ENCODE results near the gene MICOS13. TPM values are rescaled to one million over a fixed set of nuclear protein-coding genes. Genes with fewer than 3 reads are reported as not detected.

Gene MICOS13
- total and polyA plus RNA-seq, 2 experiments from 2014 or later, result 15.5 to 54.6 TPM

DNA sequence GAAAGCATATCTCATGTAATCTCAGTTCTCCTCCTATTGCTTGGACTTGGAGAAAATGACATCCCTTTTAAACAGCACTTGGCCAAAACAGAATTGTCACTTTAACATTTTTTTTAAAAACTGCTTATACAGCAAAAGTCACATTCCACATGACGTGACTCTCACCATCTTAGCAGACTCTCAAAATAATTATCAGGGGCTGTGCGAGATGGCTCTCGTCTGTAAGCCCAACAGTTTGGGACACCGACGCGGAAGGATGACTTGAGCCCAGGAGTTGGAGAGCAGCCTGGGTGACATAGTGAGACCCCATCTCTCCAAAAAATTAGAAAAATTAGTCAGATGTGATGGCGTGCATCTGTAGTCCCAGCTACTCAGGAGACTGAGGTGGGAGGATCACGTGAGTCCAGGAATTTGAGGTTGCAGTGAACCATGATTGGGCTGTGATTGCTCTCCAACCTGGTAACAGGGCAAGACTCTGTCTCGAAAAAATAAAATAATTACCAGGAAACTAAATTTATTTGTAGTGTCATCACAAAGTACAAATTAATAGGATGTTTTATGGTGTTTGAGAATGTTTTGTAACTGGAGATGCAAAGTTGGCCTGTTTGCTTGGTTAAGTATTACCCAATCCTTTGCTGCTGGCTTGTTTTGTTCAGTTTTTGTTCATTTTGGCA is 48.6 kb downstream of the MICOS13 start (continued):
- TF ChIP-seq ZNF462 (CRISPR knock-in tag; IDR thresholded peaks at IDR 0.05) (no peak), EZH2 (IDR thresholded peaks at IDR 0.05; ENCODE audit: low read depth, unreplicated experiment) (no peak)
- TF ChIP-seq, protein P1, sequence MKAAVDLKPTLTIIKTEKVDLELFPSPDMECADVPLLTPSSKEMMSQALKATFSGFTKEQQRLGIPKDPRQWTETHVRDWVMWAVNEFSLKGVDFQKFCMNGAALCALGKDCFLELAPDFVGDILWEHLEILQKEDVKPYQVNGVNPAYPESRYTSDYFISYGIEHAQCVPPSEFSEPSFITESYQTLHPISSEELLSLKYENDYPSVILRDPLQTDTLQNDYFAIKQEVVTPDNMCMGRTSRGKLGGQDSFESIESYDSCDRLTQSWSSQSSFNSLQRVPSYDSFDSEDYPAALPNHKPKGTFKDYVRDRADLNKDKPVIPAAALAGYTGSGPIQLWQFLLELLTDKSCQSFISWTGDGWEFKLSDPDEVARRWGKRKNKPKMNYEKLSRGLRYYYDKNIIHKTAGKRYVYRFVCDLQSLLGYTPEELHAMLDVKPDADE (IDR thresholded peaks at IDR 0.05), result no peak

GRCh38 chr19:5628919-5629481 is 51.3 kb downstream of the MICOS13 start:
- Mint-ChIP-seq H3K27ac (no peak overlapping the region; the same call in 1 of the 2 replicates), H3K27me3 (ENCODE audit: insufficient read depth, low read depth, poor library complexity) (no peaks in the 10 kb centered on the region)
- no peak for ATAC-seq

More at GRCh38 chr19:5628919-5629481, 51.3 kb downstream of the MICOS13 start:
- Histone ChIP-seq H3F3A (replicated peaks; ENCODE audit: low read depth) (peaks cover 22% of the 10 kb centered on the region; the same call in 1 of the 2 replicates), H3K36me3 (ENCODE audit: insufficient read depth) (peaks cover 30% of the 10 kb centered on the region), H3K9me2 (ENCODE audit: insufficient read depth) (no peaks in the 10 kb centered on the region), H4K20me1 (replicated peaks; ENCODE audit: insufficient read depth) (peaks cover 92% of the 10 kb centered on the region), H3K4me2 (no peak overlapping the region), H3K27ac (ENCODE audit: low read depth) (no peak overlapping the region), H3K4me1 (ENCODE audit: insufficient read depth) (peaks cover 14% of the 10 kb centered on the region; the same call in 1 of the 2 replicates), H3K27me3 (ENCODE audit: insufficient read depth) (no peaks in the 10 kb centered on the region), H3K79me2 (replicated peaks; ENCODE audit: insufficient read depth) (peaks cover 100% of the 10 kb centered on the region), H2AFZ (no peak overlapping the region), H3K4me3 (no peak overlapping the region)
- Mint-ChIP-seq H3K4me3 (no peak overlapping the region), H3K9me3 (no peaks in the 10 kb centered on the region), H3K4me1 (peaks cover 28% of the 10 kb centered on the region), H3K36me3 (ENCODE audit: low read depth) (peaks cover 69% of the 10 kb centered on the region)
- TF ChIP-seq STAT1 (IDR thresholded peaks at IDR 0.05; ENCODE audit: unreplicated experiment) (no peak), ZNF462 (CRISPR knock-in tag; IDR thresholded peaks at IDR 0.05) (no peak), ZNF331 (CRISPR knock-in tag; IDR thresholded peaks at IDR 0.05; ENCODE audit: low read depth) (no peak)
- no peak for DNase-seq (ENCODE audit: low spot score)

Measured in GM23338 (cell line).